ENCODE results near the gene TMEM53. TPM values are rescaled to one million over a fixed set of nuclear protein-coding genes. Genes with fewer than 3 reads are reported as not detected.

Gene TMEM53
- total and polyA plus RNA-seq, 2 of the 8 experiments (the other 6 are each of a cell fraction or from before 2014, with no cell fraction given): 6.7 to 27.9 TPM

- H4K20me1 ChIP-seq (replicated peaks in 1 of 2; ENCODE audit: control insufficient read depth in 1 of 2, insufficient read depth in 2 of 2, low read length in 2 of 2): peaks cover 0 to 4% of the 10 kb centered on the region in 2 experiments
- no peaks in the 10 kb centered on the region; a peak in 3 of 8 replicates for H3K36me3 ChIP-seq (ENCODE audit: control insufficient read depth in 2 of 4, insufficient read depth in 4 of 4, low read length in 3 of 4)
- H3K9me3 ChIP-seq (ENCODE audit: insufficient read depth in 2 of 2, low read depth in 1 of 2, low read length in 1 of 2): no peaks in the 10 kb centered on the region
- H2BK120ac ChIP-seq (replicated peaks; ENCODE audit: low read depth, low read length): no peak overlapping the region
- H3K27ac ChIP-seq (ENCODE audit: low read depth, low read length): no peak overlapping the region
- no peak overlapping the region for H2AFZ ChIP-seq (ENCODE audit: low read length)
- H2AK5ac ChIP-seq (ENCODE audit: low read depth, low read length): no peak overlapping the region
- no peaks in the 10 kb centered on the region for H3K23me2 ChIP-seq (ENCODE audit: low read depth, low read length)
- DNase-seq (ENCODE audit: low read depth in 1 of 2, low spot score in 2 of 2) (no peak), FAIRE-seq (no peak)
- no peak overlapping the region for H4K5ac ChIP-seq (ENCODE audit: insufficient read length, low read depth, low read length)
- H3K9ac ChIP-seq (replicated peaks in 1 of 4; ENCODE audit: extremely low read depth in 1 of 4, low read depth in 3 of 4, low read length in 3 of 4): no peak overlapping the region
- H3K56ac ChIP-seq (replicated peaks; ENCODE audit: insufficient read length, low read depth, low read length): no peak overlapping the region
- H2BK15ac ChIP-seq (ENCODE audit: low read length): no peak overlapping the region
- no peak overlapping the region for H3K4me2 ChIP-seq (ENCODE audit: insufficient read depth in 1 of 2, low read depth in 2 of 2, low read length in 2 of 2)
- H3K14ac ChIP-seq (ENCODE audit: insufficient read length): no peak overlapping the region
- WGBS, 2 experiments (ENCODE audit: extremely low coverage in 1 of 2, insufficient coverage in 1 of 2, insufficient read length in 1 of 2, insufficient replicate concordance in 2 of 2, low coverage in 1 of 2, low lambda C conversion rate in 2 of 2, missing lambda C conversion rate in 1 of 2): 87% methylated on average over 7 of the region's 7 CpGs; no CpG with 5 or more reads in 1 of the 2 experiments
- no peak overlapping the region for H3K23ac ChIP-seq (ENCODE audit: insufficient read length)
- no peaks in the 10 kb centered on the region for H3K79me2 ChIP-seq (ENCODE audit: control insufficient read depth in 1 of 2, insufficient read depth in 2 of 2, low read length in 2 of 2)
- H2BK20ac ChIP-seq (ENCODE audit: low read length): no peak overlapping the region
- no peak overlapping the region for H4K91ac ChIP-seq (replicated peaks; ENCODE audit: insufficient read length, low read length)
- H3K27me3 ChIP-seq (replicated peaks in 1 of 4; ENCODE audit: control insufficient read depth in 3 of 4, extremely low read depth in 1 of 4, insufficient read depth in 3 of 4, low read length in 3 of 4): no peaks in the 10 kb centered on the region
- no peak overlapping the region for H2BK5ac ChIP-seq (ENCODE audit: low read depth, low read length)
- POLR2A ChIA-PET (ENCODE audit: partially characterized antibody): interaction anchor here (1.2 to 30.8 kb wide), 3 partner anchors 9 to 17 kb away, joined by 4 to 633 read pairs (median 4); no protein-coding TSS in a partner anchor
- H3K4me3 ChIP-seq (ENCODE audit: extremely low read depth in 1 of 4, insufficient read depth in 2 of 4, low read depth in 3 of 4, low read length in 4 of 4): no peak overlapping the region
- CTCF ChIA-PET (ENCODE audit: partially characterized antibody): interaction anchor here (0.6 to 2.6 kb wide), 9 partner anchors 9 to 185 kb away, joined by 3 to 11 read pairs (median 4); no protein-coding TSS in a partner anchor
- no peak overlapping the region for H3K18ac ChIP-seq (ENCODE audit: extremely low read depth, low read length)
- H2BK12ac ChIP-seq (ENCODE audit: low read depth, low read length): no peak overlapping the region
- no peaks in the 10 kb centered on the region; the same call in 1 of the 2 replicates for H3K79me1 ChIP-seq (ENCODE audit: low read depth, low read length)
- H3K4ac ChIP-seq (replicated peaks; ENCODE audit: insufficient read length, low read depth, low read length): no peak overlapping the region
- H4K8ac ChIP-seq (ENCODE audit: extremely low read depth, insufficient read depth, low read length): peak overlapping the region; percentile 36; the same call in 1 of the 2 replicates
- no peaks in the 10 kb centered on the region for H3K4me1 ChIP-seq (replicated peaks in 1 of 4; ENCODE audit: control insufficient read depth in 3 of 4, insufficient read depth in 4 of 4, low read length in 3 of 4)
- TF ChIP-seq RFX5 (IDR thresholded peaks at IDR 0.05; ENCODE audit: borderline replicate concordance, low read depth, low read length): no peak
- TF ChIP-seq GTF2F1 (IDR thresholded peaks at IDR 0.05; ENCODE audit: borderline replicate concordance, low read depth, low read length): no peak
- TF ChIP-seq, protein P1, sequence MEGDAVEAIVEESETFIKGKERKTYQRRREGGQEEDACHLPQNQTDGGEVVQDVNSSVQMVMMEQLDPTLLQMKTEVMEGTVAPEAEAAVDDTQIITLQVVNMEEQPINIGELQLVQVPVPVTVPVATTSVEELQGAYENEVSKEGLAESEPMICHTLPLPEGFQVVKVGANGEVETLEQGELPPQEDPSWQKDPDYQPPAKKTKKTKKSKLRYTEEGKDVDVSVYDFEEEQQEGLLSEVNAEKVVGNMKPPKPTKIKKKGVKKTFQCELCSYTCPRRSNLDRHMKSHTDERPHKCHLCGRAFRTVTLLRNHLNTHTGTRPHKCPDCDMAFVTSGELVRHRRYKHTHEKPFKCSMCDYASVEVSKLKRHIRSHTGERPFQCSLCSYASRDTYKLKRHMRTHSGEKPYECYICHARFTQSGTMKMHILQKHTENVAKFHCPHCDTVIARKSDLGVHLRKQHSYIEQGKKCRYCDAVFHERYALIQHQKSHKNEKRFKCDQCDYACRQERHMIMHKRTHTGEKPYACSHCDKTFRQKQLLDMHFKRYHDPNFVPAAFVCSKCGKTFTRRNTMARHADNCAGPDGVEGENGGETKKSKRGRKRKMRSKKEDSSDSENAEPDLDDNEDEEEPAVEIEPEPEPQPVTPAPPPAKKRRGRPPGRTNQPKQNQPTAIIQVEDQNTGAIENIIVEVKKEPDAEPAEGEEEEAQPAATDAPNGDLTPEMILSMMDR (IDR thresholded peaks at IDR 0.05; ENCODE audit: control extremely low read depth in 1 of 3, insufficient read depth in 1 of 3, low read depth in 1 of 3, low read length in 3 of 3): no peak
- no peak for TF ChIP-seq CHD1 (IDR thresholded peaks at IDR 0.05; ENCODE audit: low read depth, low read length)
- TF ChIP-seq JUND (IDR thresholded peaks at IDR 0.05; ENCODE audit: low read length): no peak
- TF ChIP-seq TAF1 (IDR thresholded peaks at IDR 0.05; ENCODE audit: low read depth, low read length): no peak
- no peak for TF ChIP-seq TEAD4 (IDR thresholded peaks at IDR 0.05; ENCODE audit: low read depth, low read length)
- no peak for TF ChIP-seq TBP (IDR thresholded peaks at IDR 0.05; ENCODE audit: low read depth, low read length)
- no peak for TF ChIP-seq SIRT6 (IDR thresholded peaks at IDR 0.05; ENCODE audit: low read length)
- TF ChIP-seq FOSL1 (IDR thresholded peaks at IDR 0.05; ENCODE audit: insufficient read depth, low read depth, low read length): no peak
- no peak for TF ChIP-seq MAX (IDR thresholded peaks at IDR 0.05)
Measured at GRCh38 chr1:44625348-44625747, 48.9 kb downstream of the TMEM53 start.

Measured in H1 (cell line).